ENCODE measurements around the gene CSF1R. TPM values are rescaled to one million over a fixed set of nuclear protein-coding genes. Genes with fewer than 3 reads are reported as not detected.

CSF1R gene
- total and polyA plus RNA-seq, 4 donors = 5.4 to 46.2 (median 22.1) TPM

GRCh38 chr5:150026682-150027172, 59.6 kb downstream of the CSF1R start:
- DNase-seq (ENCODE audit: low spot score) = peak; percentile 45
- H3K27ac ChIP-seq (ENCODE audit: low read depth in 1 of 2, low read length in 2 of 2) = no peak overlapping the region
- no peaks in the 10 kb centered on the region for H3K9me3 ChIP-seq (ENCODE audit: control insufficient read depth in 4 of 4, low read length in 3 of 4)
- no peaks in the 10 kb centered on the region for H3K27me3 ChIP-seq (ENCODE audit: control insufficient read depth in 4 of 4, insufficient read depth in 4 of 4, low read length in 3 of 4)
- 94% methylated on average over 4 of the region's 4 CpGs for WGBS
- no peak overlapping the region for H3K4me3 ChIP-seq (ENCODE audit: low read depth in 1 of 3, low read length in 3 of 3)
- H3K4me1 ChIP-seq (ENCODE audit: control insufficient read depth in 4 of 4, insufficient read depth in 4 of 4, low read length in 3 of 4) = no peaks in the 10 kb centered on the region
- TF ChIP-seq FOXA1 (IDR thresholded peaks at IDR 0.05) = no peak
- peaks cover 16 to 56% (median 42%) of the 10 kb centered on the region in 4 donors for H3K36me3 ChIP-seq (ENCODE audit: control insufficient read depth in 4 of 4, insufficient read depth in 3 of 4, low read depth in 1 of 4, low read length in 3 of 4)
- H3K9ac ChIP-seq (ENCODE audit: low read depth in 1 of 2, low read length in 2 of 2) = no peak overlapping the region

DNA sequence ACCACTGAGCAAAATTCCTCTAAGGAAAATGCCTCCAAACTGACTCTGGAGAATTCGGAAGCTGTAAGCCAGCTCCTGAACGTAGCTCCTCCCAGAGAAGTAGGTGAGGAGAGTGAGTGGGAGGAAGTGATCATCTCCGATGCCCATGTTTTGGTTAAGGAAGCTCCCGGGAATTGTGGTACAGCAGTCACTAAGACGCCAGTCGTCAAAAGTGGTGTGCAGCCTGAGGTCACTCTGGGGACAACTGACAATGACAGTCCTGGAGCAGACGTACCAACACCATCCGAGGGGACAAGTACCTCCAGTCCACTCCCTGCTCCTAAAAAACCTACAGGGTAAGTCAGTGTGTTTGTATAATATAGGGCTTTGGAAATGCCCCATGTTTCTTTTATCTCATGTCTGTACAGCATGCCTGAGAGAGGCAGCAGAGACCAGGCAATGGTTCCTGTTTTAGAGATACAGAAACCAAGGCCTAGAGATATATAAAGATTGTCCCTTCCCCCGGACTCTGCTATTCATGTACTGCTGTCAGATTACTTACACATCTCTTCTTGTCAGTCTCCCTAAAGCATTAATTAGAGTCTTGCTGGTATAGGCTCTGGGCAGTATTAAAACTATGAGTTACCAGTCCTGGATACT, 61.9 kb downstream of the CSF1R start:
- Histone ChIP-seq H3K4me1 (ENCODE audit: control insufficient read depth in 4 of 4, insufficient read depth in 4 of 4, low read length in 3 of 4) (no peaks in the 10 kb centered on the region), H3K9ac (ENCODE audit: low read depth in 1 of 2, low read length in 2 of 2) (no peak overlapping the region), H3K4me3 (ENCODE audit: low read depth in 1 of 3, low read length in 3 of 3) (no peak overlapping the region), H3K36me3 (ENCODE audit: control insufficient read depth in 4 of 4, insufficient read depth in 3 of 4, low read depth in 1 of 4, low read length in 3 of 4) (peaks cover 17 to 64% (median 43%) of the 10 kb centered on the region in 4 donors), H3K27ac (ENCODE audit: low read depth in 1 of 2, low read length in 2 of 2) (no peak overlapping the region), H3K27me3 (ENCODE audit: control insufficient read depth in 4 of 4, insufficient read depth in 4 of 4, low read length in 3 of 4) (no peaks in the 10 kb centered on the region), H3K9me3 (ENCODE audit: control insufficient read depth in 4 of 4, low read length in 3 of 4) (no peaks in the 10 kb centered on the region)
- no peak for DNase-seq (ENCODE audit: low spot score)
- TF ChIP-seq HNF4A (conservative IDR thresholded peaks at IDR 0.05) (no peak), RXRA (IDR thresholded peaks at IDR 0.05) (no peak), NR2F2 (IDR thresholded peaks at IDR 0.05) (no peak), GABPA (IDR thresholded peaks at IDR 0.05 in 1 of 2, conservative IDR thresholded peaks at IDR 0.05 in 1 of 2) (no peak), FOXA1 (IDR thresholded peaks at IDR 0.05) (no peak), REST (IDR thresholded peaks at IDR 0.05) (no peak)
- TF ChIP-seq, protein P1, sequence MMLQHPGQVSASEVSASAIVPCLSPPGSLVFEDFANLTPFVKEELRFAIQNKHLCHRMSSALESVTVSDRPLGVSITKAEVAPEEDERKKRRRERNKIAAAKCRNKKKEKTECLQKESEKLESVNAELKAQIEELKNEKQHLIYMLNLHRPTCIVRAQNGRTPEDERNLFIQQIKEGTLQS (IDR thresholded peaks at IDR 0.05) = no peak
- 85% methylated on average over 9 of the region's 9 CpGs for WGBS

- TF ChIP-seq FOXA1 (IDR thresholded peaks at IDR 0.05) (no peak), GABPA (IDR thresholded peaks at IDR 0.05 in 1 of 2, conservative IDR thresholded peaks at IDR 0.05 in 1 of 2) (no peak), JUND (IDR thresholded peaks at IDR 0.05) (no peak), RXRA (IDR thresholded peaks at IDR 0.05) (no peak), FOXA2 (IDR thresholded peaks at IDR 0.05) (no peak), RAD21 (IDR thresholded peaks at IDR 0.05) (no peak)
- TF ChIP-seq, protein P2, sequence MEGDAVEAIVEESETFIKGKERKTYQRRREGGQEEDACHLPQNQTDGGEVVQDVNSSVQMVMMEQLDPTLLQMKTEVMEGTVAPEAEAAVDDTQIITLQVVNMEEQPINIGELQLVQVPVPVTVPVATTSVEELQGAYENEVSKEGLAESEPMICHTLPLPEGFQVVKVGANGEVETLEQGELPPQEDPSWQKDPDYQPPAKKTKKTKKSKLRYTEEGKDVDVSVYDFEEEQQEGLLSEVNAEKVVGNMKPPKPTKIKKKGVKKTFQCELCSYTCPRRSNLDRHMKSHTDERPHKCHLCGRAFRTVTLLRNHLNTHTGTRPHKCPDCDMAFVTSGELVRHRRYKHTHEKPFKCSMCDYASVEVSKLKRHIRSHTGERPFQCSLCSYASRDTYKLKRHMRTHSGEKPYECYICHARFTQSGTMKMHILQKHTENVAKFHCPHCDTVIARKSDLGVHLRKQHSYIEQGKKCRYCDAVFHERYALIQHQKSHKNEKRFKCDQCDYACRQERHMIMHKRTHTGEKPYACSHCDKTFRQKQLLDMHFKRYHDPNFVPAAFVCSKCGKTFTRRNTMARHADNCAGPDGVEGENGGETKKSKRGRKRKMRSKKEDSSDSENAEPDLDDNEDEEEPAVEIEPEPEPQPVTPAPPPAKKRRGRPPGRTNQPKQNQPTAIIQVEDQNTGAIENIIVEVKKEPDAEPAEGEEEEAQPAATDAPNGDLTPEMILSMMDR (IDR thresholded peaks at IDR 0.05; ENCODE audit: low read depth, low read length, missing input control) = no peak
- TF ChIP-seq, protein P3, sequence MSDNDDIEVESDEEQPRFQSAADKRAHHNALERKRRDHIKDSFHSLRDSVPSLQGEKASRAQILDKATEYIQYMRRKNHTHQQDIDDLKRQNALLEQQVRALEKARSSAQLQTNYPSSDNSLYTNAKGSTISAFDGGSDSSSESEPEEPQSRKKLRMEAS (IDR thresholded peaks at IDR 0.05) = no peak
- WGBS = 98% methylated on average over 1 of the region's 1 CpG
- Histone ChIP-seq H3K27ac (ENCODE audit: low read depth in 1 of 2, low read length in 2 of 2) (no peak overlapping the region), H3K4me3 (ENCODE audit: low read depth in 1 of 3, low read length in 3 of 3) (no peak overlapping the region), H3K36me3 (ENCODE audit: control insufficient read depth in 4 of 4, insufficient read depth in 3 of 4, low read depth in 1 of 4, low read length in 3 of 4) (peaks cover 22 to 68% (median 53%) of the 10 kb centered on the region in 4 donors), H3K9ac (ENCODE audit: low read depth in 1 of 2, low read length in 2 of 2) (no peak overlapping the region), H3K9me3 (ENCODE audit: control insufficient read depth in 4 of 4, low read length in 3 of 4) (no peaks in the 10 kb centered on the region), H3K4me1 (ENCODE audit: control insufficient read depth in 4 of 4, insufficient read depth in 4 of 4, low read length in 3 of 4) (no peaks in the 10 kb centered on the region), H3K27me3 (ENCODE audit: control insufficient read depth in 4 of 4, insufficient read depth in 4 of 4, low read length in 3 of 4) (no peaks in the 10 kb centered on the region)
- no peak for DNase-seq (ENCODE audit: low spot score)
Measured at GRCh38 chr5:150023136-150023535, 63.2 kb downstream of the CSF1R start.
